ENCODE data around the gene SEC14L5. TPM values are rescaled to one million over a fixed set of nuclear protein-coding genes. Genes with fewer than 3 reads are reported as not detected.

Gene SEC14L5
- total RNA-seq, 1 experiment from 2014 or later = 0.27 TPM

- Histone ChIP-seq H2AFZ (ENCODE audit: low read depth, low read length, poor library complexity, severe bottlenecking) (no peak overlapping the region), H3K27ac (ENCODE audit: low read depth, low read length) (no peak overlapping the region), H3K4me2 (ENCODE audit: low read length) (no peak overlapping the region), H3K79me2 (ENCODE audit: insufficient read depth, low read length) (no peaks in the 10 kb centered on the region), H3K4me1 (ENCODE audit: control insufficient read depth in 1 of 2, insufficient read depth in 2 of 2, low read length in 2 of 2) (no peaks in the 10 kb centered on the region), H3K4me3 (replicated peaks in 1 of 2; ENCODE audit: low read depth in 1 of 2, low read length in 2 of 2) (no peak overlapping the region), H3K27me3 (ENCODE audit: insufficient read depth, low read length) (no peaks in the 10 kb centered on the region), H3K9me3 (ENCODE audit: control insufficient read depth in 1 of 2, insufficient read depth in 1 of 2, low read depth in 1 of 2, low read length in 2 of 2) (no peaks in the 10 kb centered on the region), H3K9ac (ENCODE audit: low read length) (no peak overlapping the region), H4K20me1 (ENCODE audit: insufficient read depth) (no peaks in the 10 kb centered on the region), H3K36me3 (ENCODE audit: control insufficient read depth in 1 of 2, insufficient read depth in 2 of 2, low read length in 2 of 2) (no peaks in the 10 kb centered on the region), H3K9me2 (ENCODE audit: insufficient read depth) (no peaks in the 10 kb centered on the region)
- POLR2A ChIA-PET = no interaction called here
- DNase-seq (ENCODE audit: low read depth, low spot score) (no peak), ATAC-seq (no peak)
- CTCF ChIA-PET = no interaction called here
- BruUV-seq (replicated peaks) = no TSS peak
- TF ChIP-seq POLR2AphosphoS5 (IDR thresholded peaks at IDR 0.05; ENCODE audit: low read depth, low read length) = no peak
- TF ChIP-seq REST (IDR thresholded peaks at IDR 0.05; ENCODE audit: low read depth) = no peak
- no peak for TF ChIP-seq EGR1 (IDR thresholded peaks at IDR 0.05; ENCODE audit: low read depth)
- TF ChIP-seq EZH2 (IDR thresholded peaks at IDR 0.05) = no peak
- no peak for TF ChIP-seq SIN3A (IDR thresholded peaks at IDR 0.05; ENCODE audit: low read depth)
- no peak for TF ChIP-seq ZFX (IDR thresholded peaks at IDR 0.05)
- no peak for TF ChIP-seq POLR2A (IDR thresholded peaks at IDR 0.05; ENCODE audit: borderline replicate concordance, extremely low read depth, insufficient read depth, insufficient read length)
- TF ChIP-seq CTCF (IDR thresholded peaks at IDR 0.05 in 2 of 3, conservative IDR thresholded peaks at IDR 0.05 in 1 of 3; ENCODE audit: borderline replicate concordance in 1 of 3, insufficient read depth in 1 of 3, low read depth in 2 of 3, low read length in 2 of 3) = no peak
- no peak for TF ChIP-seq SRF (IDR thresholded peaks at IDR 0.05; ENCODE audit: low read depth)
- no peak for TF ChIP-seq EZH2phosphoT487 (IDR thresholded peaks at IDR 0.05; ENCODE audit: borderline replicate concordance)
- TF ChIP-seq JUND (IDR thresholded peaks at IDR 0.05) = no peak
- TF ChIP-seq, protein P1, sequence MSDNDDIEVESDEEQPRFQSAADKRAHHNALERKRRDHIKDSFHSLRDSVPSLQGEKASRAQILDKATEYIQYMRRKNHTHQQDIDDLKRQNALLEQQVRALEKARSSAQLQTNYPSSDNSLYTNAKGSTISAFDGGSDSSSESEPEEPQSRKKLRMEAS (IDR thresholded peaks at IDR 0.05) = no peak
- no peak for TF ChIP-seq CEBPB (IDR thresholded peaks at IDR 0.05; ENCODE audit: low read depth)
- no peak for TF ChIP-seq YY1 (IDR thresholded peaks at IDR 0.05; ENCODE audit: extremely low read depth, insufficient replicate concordance, low read depth, low read length)
- no peak for TF ChIP-seq SP1 (IDR thresholded peaks at IDR 0.05; ENCODE audit: low read depth)
- TF ChIP-seq ZNF274 (IDR thresholded peaks at IDR 0.05; ENCODE audit: low read depth, low read length) = no peak
- TF ChIP-seq ELF1 (IDR thresholded peaks at IDR 0.05; ENCODE audit: borderline replicate concordance, low read depth) = no peak
- no peak for TF ChIP-seq ATF3 (IDR thresholded peaks at IDR 0.05)
- intact Hi-C loops (cut with micrococcal nuclease) = no loop called here
- RAD21 ChIA-PET (ENCODE audit: low non-redundant PET in 1 of 2, low total read pairs in 2 of 2, uncharacterized antibody in 2 of 2, unreplicated experiment in 2 of 2) = no interaction called here
These were observed 30.5 kb downstream of the SEC14L5 start for GRCh38 chr16:4988647-4989046.
